HG03064 (cell line): Measurements from ENCODE around the gene PHACTR1.

Experiments used
- ATAC-seq: cut with Tn5 transposase; IDR thresholded peaks from one replicate; pipeline ENCODE4 v1.9.1; 2021; ENCODE audit warnings: low read depth; ENCODE audit not compliant: unreplicated experiment

Gene PHACTR1

DNA sequence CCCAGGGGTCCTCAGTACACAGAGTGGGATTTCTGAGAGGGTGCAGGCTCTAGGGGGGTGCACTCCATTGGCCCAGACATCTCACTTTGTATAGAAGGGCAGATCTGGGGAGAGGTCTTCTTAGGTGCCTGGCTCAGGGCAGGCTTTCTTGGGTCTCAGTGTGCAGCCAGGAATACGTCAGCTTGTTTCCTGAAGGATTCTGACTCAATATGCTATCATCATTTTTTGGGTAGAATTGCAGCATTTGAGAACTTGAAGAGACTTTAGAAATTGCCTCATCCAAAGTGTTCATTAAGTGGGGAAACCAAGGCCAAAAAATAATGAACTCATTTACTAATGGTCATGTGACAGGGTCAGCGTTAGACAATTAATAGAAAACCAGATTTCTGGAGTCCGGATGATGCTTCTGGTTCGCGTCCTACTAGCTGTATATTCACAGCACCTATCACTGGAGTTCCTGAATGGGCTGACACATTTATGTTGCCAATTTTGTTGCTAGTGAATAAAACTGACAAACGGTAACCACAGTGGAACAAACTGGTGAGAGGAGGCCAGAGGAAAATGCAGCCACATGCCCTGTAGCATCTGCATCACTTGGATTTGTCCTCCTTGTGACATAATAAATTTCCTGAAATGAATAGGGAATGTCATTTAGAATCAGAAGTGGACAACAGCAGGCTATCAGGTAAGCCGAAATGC lies 372.9 kb downstream of the PHACTR1 start:
- no peak for ATAC-seq

DNA sequence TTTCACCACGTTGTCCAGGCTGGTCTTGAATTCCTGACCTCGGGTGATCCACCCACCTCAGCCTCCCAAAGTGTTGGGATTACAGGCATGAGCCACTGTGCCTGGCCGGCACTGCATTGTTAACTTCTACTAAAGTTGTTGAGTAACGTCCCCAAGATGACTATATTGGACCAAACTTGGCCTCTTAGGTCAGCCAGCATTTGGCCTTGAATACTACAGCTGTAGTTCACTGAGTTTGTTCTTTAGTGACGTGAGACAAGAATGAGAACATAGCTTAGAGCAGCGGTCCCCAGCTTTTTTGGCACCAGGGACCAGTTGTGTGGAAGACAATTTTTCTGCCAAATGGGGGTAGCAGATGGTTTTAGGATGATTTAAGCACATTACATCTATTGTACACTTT lies 374.6 kb downstream of the PHACTR1 start:
- ATAC-seq: no peak

DNA sequence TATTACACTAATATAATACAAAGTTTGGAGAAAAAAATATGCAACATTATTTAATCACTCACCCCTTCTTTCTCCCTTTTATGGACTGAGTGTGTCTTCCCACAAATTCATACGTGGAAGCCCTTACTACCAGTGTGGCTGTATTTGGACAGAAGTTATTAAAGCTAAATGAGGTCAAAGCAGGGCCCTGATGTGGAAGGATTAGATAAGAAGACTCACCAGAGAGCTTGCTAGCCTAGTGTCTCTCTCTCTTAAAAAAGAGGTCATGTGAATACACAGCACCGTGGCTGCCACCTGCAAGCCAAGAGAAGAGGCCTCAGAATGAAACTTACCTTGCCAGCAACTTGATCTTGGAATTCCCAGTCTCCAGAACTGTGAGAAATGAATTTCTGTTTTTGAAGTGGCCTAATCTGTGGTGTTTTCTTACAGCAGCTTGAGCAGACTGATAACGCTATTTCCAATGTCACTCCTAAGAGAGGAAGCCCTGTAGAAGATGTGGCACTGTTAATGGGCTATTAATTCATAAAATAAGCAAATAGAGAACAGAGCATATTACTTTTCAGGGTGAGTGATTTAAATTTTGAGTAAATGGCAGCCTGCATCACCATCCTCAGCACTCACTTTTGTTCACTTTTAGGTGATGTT lies 378.3 kb downstream of the PHACTR1 start:
- ATAC-seq: no peak

DNA sequence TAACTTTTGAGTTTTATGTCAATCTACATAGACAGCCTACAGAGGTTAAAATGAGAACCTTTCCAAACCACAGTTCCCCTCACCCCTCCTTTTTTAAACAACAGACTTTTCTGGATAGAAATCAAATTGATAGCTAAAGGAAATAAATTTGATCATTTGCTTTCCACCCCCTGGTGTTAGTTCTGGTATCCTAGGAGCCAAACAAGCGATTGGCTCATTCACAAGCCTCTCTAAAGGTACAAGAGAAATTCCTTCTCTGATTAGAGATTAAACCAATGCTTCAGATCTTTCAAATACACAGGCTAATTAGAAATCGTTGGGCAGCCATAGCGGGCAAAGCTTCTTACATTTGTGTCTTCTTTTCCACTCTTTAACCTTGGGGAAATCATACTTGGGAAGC lies 379.5 kb downstream of the PHACTR1 start:
- no peak for ATAC-seq

DNA sequence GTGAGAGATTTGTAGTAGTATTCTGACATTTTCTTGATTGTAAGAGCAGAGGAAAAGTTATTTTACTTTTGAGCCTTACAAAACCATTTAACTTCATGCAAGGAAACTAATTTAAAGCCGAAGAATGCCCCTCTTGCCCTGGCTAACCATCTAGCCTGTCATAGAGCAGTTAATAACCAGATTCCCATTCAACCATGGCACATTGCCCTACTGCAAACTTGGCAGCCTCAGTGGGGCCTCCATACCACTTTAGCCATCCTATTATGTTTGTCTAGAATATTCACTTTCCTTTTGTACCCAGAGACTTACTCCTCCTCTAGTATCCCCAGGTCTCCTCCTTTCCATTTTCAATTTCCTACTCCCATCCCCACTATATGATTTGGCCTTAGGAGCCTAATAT lies 380.9 kb downstream of the PHACTR1 start:
- no peak for ATAC-seq

DNA sequence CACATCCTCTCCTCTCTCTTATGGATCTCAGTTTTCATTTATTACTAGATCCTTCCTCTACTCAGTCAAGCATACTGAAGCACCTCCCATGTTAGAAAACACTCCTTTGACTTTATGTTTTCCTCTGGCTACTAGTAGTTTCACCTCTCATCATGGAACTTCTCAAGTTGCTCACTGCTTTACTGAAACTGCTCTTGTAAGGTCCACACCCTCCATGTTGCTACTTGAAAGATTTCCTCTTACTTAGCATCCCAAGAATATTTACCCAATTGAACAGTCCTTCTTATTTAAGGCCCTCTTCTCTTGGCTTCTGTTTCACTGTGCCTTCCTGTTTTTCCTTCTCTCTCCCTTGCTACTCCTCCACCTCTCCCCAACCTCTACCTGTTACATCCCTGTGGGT lies 381.4 kb downstream of the PHACTR1 start:
- ATAC-seq: no peak

DNA sequence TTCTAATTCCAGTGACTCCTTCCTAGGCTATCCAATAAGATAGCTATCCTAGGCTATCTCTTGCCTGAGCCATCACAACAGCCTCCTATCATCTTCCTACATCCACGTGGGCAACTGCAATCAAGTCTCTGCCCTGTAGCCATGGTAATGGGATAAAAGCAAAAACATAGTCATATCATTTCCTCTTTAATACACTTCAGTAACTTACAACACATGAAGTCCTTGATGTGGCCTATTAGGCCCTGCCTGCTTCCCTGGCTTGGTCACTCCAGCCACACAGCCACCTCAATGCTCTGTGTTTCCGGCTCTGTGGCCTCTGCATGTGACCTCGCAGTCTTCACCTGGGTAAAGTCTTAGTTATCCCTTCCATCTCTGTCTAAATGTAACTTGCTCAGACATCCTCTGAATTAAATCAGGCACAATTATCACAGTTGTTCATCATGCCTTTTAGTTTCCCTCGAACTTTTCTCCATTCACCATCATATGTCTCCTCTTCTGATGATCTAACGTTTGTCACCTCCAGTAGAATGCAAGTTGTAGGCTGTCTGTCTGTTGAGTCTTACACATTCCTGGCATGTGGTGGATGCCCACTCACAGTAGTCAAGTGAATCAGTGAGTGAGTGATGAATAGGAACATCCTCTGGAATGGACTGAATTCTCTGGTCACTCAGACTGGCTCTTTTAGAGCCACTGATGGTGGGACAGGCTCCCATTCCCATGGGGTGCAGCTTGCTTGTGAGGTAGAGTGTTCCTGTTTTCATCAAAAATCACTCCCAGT lies 382.4 kb downstream of the PHACTR1 start:
- no peak for ATAC-seq

DNA sequence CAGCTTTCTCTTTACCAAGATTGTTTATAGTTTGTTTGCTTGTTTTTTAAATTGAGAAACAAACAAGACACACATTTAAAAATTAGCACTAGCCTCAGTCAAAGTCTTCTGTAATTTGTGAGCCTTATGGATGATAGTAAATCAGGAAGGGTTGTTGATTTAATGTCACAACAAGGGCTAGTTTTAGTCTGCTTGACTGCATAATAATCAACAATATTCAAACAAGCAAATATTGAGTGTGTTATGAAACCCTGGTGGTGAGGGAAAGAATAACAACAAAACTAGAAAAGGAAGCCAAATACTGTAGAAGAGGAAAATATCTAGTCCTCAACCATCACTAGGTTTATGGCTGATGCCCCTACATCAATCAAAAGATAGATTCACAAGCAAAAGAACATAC lies 383.2 kb downstream of the PHACTR1 start:
- no peak for ATAC-seq

DNA sequence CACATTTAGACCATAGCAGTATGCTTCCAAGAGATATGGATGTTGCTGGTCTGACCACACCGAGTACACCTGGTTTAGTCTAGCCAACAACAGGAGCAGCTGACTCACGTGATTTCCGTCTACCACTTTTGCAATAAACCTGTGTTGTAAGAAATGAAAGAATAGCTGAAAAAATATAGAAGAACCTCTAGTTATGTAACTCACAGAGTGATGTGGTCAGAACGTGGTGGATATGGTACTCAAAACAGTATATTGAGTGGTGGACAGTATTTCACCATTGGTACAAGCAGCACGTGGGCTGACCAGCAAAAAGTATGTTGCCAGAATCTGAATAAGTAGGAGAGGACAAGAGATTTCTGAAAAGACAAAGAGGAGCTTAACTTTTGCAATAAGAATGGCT lies 384.8 kb downstream of the PHACTR1 start:
- ATAC-seq: no peak

DNA sequence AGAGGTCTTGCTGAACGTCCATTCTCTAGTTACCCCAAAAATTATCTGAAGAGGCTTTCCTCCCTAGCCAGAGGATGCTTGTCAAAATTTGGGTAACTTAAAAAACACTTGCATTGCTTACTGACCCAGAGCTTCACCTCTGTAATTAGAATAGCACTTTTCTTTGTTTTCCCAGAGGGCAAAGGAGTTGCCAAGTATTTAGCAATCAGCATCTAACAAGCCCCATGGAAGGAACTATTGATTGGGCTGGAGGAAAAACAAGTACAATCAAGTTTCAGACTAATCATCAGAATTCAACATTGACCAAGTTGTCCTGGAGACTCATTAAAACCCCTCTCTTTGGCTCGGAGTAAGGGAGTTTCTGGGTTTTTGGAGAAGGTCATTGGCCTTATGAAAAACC lies 385.4 kb downstream of the PHACTR1 start:
- ATAC-seq: no peak

DNA sequence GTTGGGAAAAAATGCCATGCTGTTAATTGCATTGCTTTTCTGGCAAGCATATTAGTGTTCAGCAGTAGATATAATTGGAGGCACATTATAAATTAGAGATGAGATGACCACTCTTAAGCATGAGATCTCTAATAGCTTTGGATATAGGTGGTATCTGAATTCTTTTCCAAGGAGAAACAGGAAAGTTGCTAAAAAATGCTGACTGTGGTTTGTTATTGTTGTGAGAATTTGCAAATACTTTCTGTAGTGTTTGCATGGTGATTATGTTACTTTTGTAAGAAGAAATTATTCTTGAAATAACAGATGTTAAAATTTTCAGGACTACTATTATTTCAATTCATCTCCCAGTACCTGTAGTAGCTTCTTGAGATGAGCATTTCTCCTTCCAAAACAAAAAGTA lies 386.6 kb downstream of the PHACTR1 start:
- ATAC-seq: no peak

DNA sequence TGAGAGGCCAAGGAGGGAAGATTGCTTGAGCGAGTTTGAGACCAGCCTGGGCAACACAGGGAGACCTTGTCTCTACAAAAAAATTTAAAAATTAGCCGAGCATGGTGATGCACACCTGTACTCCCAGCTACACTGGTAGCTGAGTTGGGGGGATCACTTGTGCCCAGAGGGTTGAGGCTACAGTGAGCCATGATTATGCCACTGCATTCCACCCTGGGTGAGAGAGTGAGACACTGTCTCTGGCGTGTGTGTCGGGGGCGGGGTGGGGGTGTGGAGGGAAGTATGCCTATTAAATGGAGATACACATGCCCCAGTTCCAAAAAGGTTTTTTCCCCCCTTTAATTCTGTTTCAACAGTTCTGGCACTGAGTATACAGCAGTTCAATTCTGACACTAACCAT lies 388.6 kb downstream of the PHACTR1 start:
- no peak for ATAC-seq

DNA sequence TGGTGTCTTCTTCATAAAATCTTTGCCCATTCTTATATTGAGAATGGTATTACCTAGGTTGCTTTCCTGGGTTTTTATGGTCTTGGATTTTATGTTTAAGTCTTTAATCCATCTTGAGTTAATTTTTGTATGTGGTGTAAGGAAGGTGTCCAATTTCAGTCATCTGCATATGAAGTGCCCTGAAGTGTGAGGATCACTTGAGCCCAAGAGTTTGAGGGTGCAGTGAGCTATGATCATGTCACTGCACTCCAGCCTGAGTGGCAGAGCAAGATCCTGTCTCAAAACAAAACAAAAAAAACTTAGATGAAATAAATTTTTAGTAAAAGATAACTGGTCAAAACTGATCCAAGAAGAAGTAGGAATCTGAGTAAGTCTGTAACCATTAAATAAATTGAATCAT lies 396.4 kb downstream of the PHACTR1 start:
- no peak for ATAC-seq

DNA sequence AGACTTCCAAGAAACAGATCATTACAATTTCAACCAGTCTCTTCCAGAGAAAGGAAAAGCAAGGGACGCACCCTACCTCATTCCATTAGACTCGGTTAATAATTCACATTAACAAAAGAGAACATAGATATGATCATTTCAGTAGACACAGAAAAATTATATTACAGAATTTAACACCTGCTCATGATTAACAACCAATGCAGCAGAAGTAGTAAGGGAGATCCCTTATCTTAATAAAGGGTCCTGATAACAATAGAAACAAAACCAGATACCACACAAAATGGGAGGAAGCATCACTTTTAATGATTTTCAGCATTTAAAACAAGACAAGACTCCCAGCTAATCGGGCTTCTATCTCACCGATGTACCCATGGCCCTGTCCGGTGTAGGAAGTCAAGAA lies 396.8 kb downstream of the PHACTR1 start:
- no peak for ATAC-seq

DNA sequence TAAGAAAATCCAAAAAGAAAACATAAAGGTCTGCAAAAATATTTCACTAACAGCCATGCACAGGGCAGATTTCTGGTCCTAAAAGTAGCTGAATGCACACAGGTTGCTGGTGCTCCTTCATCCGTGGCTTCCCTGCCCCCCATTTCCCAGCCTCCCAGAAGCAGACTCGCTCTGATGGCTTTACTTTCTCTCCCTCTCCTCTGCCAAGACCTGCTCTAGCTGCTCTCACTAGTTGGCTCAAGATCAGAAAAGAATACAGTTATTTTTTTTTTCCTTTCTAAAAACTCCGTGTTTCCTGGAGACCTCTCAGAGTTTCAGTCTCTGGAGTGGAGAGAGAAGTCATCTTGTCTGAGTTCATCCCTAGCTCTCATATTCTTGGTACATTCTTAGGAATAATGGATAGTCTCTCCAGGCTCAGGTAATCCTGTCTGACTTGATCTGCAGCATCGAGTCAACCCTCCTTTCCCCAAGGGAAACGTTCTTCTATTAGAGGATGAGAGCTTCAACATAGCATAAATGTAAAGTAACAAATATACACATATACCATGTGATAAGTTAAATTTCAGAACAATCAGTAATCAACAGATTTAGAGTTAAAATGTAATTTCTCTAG lies 397.5 kb downstream of the PHACTR1 start:
- no peak for ATAC-seq

DNA sequence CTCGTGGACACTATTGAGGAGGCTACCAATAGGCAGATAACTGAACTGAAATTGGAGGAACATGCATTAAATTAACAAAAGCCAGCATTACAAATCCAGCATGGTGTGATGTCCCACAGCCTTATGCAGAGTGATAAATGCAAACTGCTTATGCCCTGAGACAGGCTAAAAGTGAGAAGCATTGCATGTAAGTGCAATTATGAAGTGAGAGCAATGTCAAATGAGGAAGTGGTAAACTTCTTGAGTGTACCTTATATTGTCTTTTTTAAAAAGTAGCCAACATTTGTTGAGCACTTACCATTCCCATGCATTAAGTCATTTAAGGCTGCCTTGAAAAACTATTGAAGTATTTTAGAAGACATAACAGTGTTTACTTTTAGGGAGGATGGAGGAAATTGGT lies 399.6 kb downstream of the PHACTR1 start:
- ATAC-seq: no peak

DNA sequence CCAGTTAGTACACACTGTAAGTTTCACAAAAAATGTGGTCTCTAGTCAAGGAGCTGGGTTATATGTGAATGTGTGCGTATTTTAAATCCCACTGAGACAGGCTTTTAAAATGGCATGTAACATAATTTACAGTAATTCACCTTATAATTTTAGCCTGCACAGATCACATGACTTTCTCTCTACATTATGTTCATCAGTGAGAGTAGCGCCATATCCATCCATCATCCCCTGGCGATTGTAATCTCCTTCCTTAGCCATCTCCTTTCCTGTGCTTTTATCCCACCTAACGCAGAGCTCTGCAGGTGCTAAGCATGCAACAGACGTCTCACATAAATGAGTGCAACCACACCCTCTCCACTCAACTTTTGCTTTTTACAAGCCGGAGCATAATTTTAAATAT lies 401.0 kb downstream of the PHACTR1 start:
- no peak for ATAC-seq

DNA sequence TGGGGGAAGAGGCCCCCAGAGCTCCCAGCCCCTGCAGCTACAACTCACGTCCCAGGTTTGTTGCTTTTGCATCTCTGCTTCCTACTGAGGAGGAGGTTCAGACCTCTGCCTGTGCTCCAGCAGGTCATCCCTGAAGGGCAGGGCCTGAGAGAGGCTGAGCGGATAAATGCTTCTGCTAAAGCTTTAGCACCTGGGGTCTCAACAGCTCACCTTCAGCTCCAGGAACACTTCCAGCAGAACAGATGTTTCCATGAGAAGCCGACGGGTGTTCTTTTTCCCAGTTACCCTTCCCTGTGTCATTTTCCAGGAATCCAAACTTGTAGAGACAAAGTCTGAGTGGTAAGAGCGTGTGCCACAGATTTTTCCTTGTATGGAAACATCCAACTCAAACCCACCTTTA lies 403.0 kb downstream of the PHACTR1 start:
- no peak for ATAC-seq

DNA sequence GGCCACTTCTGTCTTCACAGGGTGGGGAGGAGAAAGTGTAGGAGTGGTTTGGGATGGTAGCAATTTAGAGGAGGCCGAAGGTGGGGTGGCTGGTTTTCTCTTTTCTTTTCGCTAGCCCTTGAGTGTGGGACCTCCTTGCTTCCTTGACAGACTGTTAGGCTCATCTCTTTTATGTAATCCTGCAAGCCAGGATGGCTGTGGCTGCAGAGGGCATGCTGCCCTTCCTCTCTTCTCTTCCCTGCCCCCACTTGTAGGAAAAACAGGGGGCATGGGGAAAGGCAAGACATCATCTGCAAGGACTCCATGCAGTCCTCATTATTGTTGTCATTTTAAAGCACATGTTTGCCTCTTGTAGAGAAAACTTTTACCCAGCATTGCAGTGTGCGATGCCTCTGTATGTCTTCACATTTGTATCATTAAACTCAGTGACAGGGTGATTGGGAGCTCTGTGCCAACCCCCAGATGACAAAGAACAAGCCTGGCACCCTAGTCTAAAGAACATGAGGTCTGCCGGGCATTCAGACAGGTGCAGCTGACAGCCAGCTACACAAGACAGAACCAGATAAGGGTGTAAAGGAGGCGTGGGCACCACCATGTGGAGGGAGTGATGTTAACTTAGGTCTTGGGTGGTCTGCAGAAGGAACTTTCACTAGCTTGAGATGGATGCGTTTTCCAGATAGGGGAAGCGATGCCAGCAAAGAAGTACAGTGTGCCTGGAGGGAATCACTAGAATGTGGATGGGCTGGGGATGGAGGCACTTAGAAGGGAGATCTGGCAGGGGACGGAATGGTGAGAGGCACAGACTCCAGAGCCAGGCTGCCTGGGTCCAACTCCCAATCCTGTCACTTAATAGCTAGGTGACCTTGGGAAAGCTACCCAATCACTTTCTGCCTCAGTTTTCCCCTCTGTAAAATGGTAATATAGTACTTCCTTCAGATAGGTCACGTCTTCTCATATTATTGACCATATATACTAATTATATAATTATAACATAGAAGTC lies 404.2 kb downstream of the PHACTR1 start:
- no peak for ATAC-seq

DNA sequence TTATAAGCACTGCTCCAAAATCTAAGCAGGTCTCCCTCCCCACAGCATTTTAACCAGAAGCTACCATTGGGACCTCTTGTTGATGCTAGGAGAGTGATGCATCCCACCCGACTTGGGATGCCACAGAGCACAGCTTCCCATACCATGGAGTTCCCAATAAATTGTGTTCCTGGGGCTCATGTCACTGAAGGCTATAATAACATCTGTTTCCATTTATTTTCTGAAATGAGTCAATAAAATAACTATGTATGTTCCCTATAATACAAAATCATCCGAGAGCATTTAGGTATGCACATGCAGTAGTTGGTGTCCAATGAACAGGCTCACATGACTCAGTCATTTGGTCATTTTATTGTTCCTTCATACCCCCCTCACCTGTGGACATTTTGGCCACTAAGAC lies 407.6 kb downstream of the PHACTR1 start:
- no peak for ATAC-seq
